ENCODE results near the gene CD55.

- TF ChIP-seq CTCF (IDR thresholded peaks at IDR 0.05): no peak
- no peak for TF ChIP-seq POLR2A (IDR thresholded peaks at IDR 0.05)
Observed at GRCh38 chr1:207317561-207317960, 3.9 kb upstream of the CD55 start.
